HG02588 (cell line): ENCODE data around the gene LYPLA2.
"Not testable (repeated sequence)": the region's sequence is repeated elsewhere in the genome, so short reads cannot be mapped to it uniquely, and the experiment has no call there.

Experiments used
- ATAC-seq: cut with Tn5 transposase; IDR thresholded peaks from one replicate; pipeline ENCODE4 v1.9.1; 2021; ENCODE audit warnings: mild to moderate bottlenecking, moderate library complexity; ENCODE audit not compliant: unreplicated experiment

LYPLA2 gene

DNA sequence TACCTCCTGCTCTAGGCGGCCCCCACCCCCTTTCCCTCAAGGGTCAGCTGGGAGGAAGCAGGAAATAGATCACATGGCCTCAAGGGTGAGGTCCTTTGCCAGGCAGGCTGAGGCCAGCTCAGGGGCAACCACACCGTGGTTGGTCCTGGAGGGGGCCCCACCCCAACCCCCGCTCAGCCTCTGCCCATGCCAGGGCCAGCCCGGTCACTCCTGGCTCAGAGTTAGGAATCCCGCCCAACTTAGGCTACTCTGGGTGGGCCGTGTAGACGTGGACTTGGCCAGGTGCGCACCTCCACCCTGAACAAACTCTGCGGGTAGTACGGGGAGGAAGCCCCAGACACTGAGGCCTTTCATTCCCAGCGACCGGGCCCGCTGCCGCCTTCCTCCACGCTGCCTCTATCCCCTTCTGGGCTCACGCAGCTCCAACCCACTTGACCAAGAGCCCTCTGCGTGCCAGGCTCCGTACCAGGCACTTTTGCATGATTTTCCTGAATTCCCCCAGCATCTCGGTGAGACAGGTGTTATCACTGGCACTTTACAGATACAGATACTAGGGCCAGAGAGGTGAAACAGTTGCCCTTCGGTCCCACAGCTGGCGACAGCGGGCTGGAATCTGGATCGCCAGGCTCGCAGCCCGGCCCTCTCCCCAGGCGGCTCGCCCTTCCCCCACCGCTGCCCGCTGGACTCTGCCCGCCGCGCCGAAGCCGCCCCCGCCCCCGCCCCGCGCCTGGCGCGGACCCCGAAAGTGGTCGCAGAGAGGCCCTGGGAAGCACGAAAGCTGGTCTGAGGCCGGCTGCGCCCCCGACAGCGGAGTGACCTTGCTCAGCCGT lies 8.8 kb downstream of the LYPLA2 start:
- peak; percentile 4 for ATAC-seq

DNA sequence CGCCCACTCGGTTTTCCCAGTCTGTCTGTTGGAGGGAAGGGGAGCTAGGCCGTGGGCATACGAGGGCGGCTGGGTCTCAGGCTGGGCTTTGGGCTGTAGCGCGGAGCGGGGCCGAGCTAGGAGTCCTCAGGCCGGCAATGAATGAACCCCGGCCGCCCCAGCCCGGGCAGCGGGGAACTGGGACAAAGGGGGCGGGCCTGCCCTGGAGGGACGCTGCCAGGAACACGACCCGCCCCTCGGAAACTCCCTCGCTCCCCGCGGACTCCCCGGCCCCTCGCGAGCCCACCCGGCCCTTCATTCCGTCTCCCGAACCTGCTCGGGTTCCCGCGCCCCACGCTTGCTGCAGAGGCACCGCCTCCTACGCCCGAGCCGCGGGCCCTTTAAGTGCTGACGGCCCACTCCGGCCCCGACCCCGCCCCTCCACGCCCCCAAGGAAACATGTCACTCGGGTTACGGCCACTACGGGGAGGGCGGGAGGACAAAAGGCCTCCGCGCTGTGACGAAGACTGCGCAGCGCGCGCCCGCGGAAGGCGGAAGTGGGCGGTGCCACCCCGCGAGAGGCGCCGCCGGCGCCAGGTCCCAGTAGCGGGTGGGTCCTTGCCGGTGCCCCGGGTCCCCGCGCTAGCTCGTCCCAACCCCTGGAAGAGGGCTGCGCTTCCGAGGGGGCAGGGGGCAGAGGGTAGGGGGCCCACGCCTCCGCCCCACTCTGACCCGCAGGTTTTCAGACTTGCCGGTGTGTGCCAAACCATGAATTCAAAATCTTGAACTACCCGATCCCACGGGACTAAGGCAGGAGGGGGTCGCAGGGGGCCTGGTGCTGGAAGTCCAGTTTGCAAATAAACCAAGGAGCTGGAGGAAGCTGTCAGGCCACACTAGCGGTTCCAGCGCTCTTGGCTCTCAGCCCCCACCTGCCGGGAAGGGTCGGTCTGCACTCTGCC lies 9.7 kb downstream of the LYPLA2 start, which contains the start of gene GALE:
Gene GALE, minus strand, starts transcription at position 355 of the 938 bp plus-strand sequence. CDS start 1,747 bp downstream, outside the sequence.
- ATAC-seq, result peak; percentile 75

DNA sequence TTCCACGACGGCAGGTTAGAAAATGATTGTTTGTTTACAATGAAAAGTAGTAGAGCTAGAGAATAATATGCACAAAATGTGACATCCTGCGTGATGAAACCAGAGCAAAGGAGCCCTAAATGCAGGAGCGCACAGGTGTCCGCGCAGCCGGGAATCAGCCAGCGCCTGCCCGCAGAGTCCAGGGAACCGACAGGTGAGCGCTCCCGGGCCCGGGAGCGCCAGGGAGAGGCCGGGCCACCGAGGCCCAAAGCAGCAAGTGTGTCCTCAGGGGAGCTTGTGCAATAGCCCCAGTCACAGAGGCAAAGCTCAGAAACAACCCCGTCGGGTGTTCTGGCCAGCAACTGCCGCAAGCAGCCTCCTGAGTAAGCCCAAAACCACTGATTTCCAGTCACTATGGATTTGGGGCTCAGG lies 10.4 kb downstream of the LYPLA2 start:
- ATAC-seq, result no peak

DNA sequence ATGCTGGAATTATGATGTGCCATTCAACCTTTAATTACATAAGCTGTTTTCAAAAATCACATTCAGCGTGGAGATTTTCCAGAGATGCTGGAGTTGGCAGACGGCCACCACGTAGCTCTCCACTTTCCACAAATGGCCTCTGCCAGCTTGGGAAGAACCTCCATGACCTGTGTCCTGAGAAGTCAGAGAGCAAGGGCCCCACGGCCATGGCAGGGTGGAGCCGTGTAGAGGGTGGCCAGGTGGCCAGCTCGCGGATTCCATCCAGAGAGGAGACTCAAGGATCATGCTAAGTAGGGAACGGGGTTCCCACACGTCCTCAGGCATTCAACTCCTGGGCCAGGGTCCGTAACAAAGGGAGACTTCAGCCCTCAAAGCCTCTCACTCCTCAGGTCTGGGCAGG lies 10.9 kb downstream of the LYPLA2 start:
- ATAC-seq, result no peak

DNA sequence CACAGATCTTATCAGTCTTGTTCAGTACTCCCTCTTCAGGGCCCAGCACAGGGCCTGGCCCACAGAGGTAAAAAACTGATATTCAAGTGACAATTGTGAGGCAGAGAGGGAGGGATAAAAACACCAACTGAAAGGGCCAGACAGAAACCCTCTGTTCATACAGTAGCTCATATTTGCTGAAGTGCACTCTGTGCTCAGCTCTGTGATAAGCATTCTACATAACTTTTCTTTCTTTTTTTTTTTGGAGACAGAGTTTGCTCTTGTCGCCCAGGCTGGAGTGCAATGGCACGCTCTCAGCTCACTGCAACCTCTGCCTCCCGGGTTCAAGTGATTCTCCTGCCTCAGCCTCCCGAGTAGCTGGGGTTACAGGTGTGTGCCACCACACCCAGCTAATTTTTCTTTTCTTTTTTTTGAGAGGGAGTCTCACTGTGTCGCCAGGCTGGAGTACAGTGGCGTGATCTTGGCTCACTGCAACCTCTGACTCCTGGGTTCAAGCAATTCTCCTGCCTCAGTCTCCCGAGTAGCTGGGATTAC lies 11.9 kb downstream of the LYPLA2 start:
- not testable (repeated sequence) for ATAC-seq

DNA sequence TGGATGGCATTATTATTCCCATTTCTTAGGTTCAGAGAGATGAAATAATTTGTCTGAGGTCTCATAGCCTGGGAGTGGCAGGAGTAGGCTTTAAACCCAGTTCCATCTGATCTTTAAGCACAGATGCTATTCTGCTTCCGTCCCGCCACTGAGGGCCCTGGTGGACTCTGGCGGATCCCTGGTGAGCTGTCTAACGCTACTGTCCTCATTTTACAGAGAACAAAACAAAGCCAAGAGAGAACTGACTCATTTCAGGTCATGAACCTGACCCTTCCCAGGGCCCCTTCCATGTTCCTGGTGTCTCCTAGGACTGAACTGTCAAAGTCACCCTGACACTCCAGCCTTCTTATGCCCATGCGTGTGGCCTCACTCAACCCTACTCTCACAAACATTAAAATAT lies 12.7 kb downstream of the LYPLA2 start:
- no peak for ATAC-seq

- ATAC-seq, result no peak
These were observed 13.4 kb downstream of the LYPLA2 start for GRCh38 chr1:23804183-23804835.

GRCh38 chr1:23805025-23805424 lies 14.1 kb downstream of the LYPLA2 start:
- ATAC-seq, result no peak

DNA sequence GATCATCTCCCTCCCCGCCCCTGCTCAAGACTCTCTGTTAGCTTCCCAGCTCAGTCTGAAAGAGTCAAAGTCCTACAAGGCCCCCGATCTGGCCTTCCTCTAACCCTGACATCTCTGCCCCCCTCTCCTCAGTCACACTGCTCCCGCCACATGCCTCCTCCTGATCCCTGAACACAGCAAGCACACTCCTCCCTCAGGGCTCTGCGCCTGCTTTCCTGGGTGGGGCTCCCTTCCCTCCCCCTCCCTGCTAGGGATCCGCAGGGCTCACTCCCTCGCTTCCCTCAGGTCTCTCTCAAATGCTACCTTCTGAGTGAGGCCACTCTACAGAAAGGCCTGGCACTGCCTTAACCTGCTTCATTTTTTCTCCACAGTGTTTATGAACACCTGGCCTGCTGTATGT lies 15.3 kb downstream of the LYPLA2 start:
- ATAC-seq, result no peak

DNA sequence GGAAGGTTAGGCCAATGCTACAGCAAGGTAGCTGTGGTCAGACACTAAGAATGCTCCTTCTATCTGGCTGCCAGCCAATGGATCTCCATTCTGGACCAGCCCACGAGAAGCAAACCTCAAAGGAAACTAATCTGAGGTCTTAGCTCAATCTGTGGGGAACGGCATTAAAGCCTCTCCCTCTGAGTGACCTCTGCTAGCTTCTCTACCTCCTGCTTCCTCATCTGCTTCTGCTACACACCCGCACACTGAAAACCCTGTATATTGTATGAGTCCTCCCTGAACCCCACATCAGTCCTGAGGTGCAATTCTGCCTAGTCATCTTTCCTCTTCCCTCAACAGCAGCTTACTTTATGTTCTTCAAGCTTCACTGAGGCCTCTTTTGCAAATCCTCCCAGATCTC lies 16.5 kb downstream of the LYPLA2 start:
- ATAC-seq, result no peak

- peak; percentile 67 for ATAC-seq
These were observed 18.8 kb downstream of the LYPLA2 start for GRCh38 chr1:23809751-23810171.

DNA sequence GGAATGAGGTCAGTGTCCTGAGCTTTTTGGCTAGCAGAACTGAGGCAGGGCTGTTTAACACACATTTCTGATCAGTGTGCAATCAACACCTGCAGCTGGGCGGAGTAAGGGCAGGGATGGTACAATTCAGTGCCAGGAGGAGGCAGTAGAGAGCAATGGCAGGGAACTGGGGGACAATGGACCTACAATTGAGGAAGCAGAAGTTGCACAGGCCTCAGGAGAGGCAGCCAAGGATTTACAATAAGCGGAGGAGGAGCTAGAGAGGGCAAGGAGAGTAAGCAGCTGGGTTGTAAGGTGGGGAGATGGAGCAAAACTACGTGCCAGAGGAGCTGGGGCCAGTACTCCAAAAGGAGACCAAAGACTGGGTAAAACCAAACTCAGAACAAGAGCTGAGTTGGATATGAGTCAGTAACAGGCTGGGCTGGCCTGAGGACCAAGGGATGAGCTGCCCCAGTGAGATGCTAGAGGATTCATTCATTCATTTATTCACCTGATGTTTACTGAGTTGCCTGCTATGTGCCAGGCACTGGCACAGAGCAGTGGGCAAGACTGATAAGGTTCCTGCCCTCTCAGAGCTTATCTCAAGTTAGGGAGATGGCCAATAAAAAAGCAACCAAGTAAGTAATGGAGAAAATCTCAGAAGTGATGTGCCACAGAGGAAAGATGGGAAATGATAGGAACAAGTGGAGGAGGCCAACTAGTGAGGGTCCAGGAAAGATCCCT lies 20.0 kb downstream of the LYPLA2 start:
- no peak for ATAC-seq

- no peak for ATAC-seq
These were observed 23.1 kb downstream of the LYPLA2 start for GRCh38 chr1:23814016-23814415.

GRCh38 chr1:23816361-23816760 lies 25.4 kb downstream of the LYPLA2 start:
- no peak for ATAC-seq

GRCh38 chr1:23816906-23817305 lies 26.0 kb downstream of the LYPLA2 start:
- no peak for ATAC-seq

DNA sequence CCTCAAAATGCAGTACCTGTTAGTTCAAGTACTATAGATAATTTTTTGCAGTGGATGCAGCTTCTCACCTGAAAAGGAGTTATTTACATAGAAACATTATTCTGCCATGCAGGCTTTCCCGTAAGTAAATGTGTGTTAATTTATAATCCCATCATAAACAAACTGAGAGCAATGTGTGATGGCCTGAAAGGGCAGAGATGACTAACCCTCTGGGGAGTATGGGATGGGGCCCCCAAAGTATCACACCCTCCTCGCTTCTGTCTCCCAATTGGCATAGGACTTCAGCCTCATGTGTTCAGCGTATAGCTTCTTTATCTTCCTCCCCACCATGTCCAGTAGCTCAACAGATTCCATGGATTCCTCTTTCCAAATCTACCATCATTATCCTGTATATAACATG lies 26.7 kb downstream of the LYPLA2 start:
- ATAC-seq, result no peak

GRCh38 chr1:23823767-23824166 lies 32.8 kb downstream of the LYPLA2 start:
- no peak for ATAC-seq

- no peak for ATAC-seq
These were observed 33.7 kb downstream of the LYPLA2 start for GRCh38 chr1:23824711-23825075.

- ATAC-seq, result peak; percentile 84
These were observed 34.3 kb downstream of the LYPLA2 start, which contains the start of gene HMGCL for GRCh38 chr1:23825076-23825761. TSS of gene HMGCL (minus strand) at chr1:23825429. CDS start at chr1:23825415, 14 bp downstream.
